GM08714 (cell line): ENCODE results near the gene SYNE2.
"Not testable (repeated sequence)": the region's sequence is repeated elsewhere in the genome, so short reads cannot be mapped to it uniquely, and the experiment has no call there.

Source experiments
- H3K4me3 ChIP-seq: fragments of 200-500 bp; sonication (Bioruptor generic); 2 replicates; pipeline ENCODE4 v1.5.1; 2014; ENCODE audit warnings: mild to moderate bottlenecking, low read length, inconsistent platforms
- ZNF274 ChIP-seq: IDR thresholded peaks from 2 replicates; pipeline ENCODE4 v1.6.1; 2012; ENCODE audit warnings: mild to moderate bottlenecking, low read depth, low read length

Gene SYNE2

GRCh38 chr14:64125270-64125669 lies 272.5 kb downstream of the SYNE2 start:
- no peak overlapping the region for H3K4me3 ChIP-seq

GRCh38 chr14:64126548-64126947 lies 273.7 kb downstream of the SYNE2 start:
- no peak for TF ChIP-seq ZNF274
- H3K4me3 ChIP-seq: no peak overlapping the region

More at GRCh38 chr14:64125270-64125669, 272.5 kb downstream of the SYNE2 start:
- no peak for TF ChIP-seq ZNF274

GRCh38 chr14:64137657-64138290 lies 285.0 kb downstream of the SYNE2 start:
- TF ChIP-seq ZNF274: no peak

GRCh38 chr14:64147126-64147790 lies 294.5 kb downstream of the SYNE2 start:
- no peak for TF ChIP-seq ZNF274

More at GRCh38 chr14:64137657-64138290, 285.0 kb downstream of the SYNE2 start:
- no peak overlapping the region for H3K4me3 ChIP-seq

DNA sequence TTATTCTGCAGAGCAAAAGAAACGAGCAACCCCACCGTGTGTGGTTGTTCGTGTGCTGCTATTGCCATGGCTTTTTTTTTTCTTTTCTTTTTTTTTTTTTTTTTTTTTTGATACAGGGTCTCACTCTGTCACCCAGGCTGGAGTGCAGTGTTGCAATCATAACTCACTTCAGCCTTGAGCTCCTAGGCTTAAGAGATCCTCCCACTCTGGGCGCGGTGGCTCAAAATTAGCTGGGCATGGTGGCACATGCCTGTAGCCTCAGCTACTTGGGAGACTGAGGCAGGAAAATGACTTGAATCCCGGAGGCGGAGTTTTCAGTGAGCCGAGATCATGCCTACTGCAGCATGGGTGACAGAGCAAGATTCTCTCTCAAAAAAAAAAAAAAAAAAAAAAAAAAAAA lies 297.1 kb downstream of the SYNE2 start:
- no peak overlapping the region for H3K4me3 ChIP-seq
- no peak for TF ChIP-seq ZNF274

More at GRCh38 chr14:64147126-64147790, 294.5 kb downstream of the SYNE2 start:
- no peak overlapping the region for H3K4me3 ChIP-seq

- TF ChIP-seq ZNF274: no peak
- no peak overlapping the region for H3K4me3 ChIP-seq
Observed at GRCh38 chr14:64158608-64159007, 305.8 kb downstream of the SYNE2 start.

DNA sequence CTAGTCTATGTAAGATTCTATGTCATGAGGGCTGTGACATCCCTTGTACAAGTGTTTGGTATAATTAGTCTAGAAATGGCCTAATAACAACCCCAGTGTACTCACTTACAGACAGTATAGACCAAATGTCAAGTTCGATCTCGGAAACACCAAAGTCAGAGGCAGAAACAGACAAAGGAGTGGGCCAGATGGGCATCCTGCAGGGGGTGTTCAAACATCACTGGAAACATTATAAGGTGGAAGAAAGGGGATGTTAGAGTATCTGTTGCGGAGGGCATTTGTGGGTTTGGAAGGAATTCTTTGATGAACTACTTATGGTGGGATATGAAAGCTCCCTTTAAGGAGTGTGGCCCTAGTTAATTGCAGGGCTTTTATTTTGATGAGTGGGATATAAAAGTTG lies 306.8 kb downstream of the SYNE2 start:
- H3K4me3 ChIP-seq: no peak overlapping the region
- no peak for TF ChIP-seq ZNF274

- TF ChIP-seq ZNF274: no peak
- H3K4me3 ChIP-seq: no peak overlapping the region
Observed at GRCh38 chr14:64170181-64170580, 317.4 kb downstream of the SYNE2 start.

- no peak for TF ChIP-seq ZNF274
Observed at GRCh38 chr14:64174922-64175782, 322.3 kb downstream of the SYNE2 start.

GRCh38 chr14:64176330-64176729 lies 323.5 kb downstream of the SYNE2 start:
- no peak for TF ChIP-seq ZNF274
- H3K4me3 ChIP-seq: no peak overlapping the region

More at GRCh38 chr14:64174922-64175782, 322.3 kb downstream of the SYNE2 start:
- H3K4me3 ChIP-seq: no peak overlapping the region

DNA sequence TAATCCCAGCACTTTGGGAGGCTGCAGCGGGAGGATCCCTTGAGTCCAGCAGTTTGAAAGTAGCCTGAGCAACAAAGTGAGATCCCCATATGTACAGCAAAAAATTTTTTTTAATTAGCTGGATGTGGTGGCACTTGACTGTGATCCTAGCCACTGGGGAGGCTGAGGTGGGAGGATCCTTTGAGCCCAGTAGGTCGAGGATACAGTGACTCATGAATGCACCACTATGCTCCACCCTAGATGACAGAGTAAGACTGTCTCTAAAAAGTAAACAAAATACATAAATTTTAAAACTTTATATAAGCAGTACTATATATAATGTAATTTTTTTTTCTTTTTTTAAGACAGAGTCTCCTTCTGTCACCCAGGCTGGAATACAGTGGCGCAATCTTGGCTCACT lies 326.0 kb downstream of the SYNE2 start:
- no peak for TF ChIP-seq ZNF274
- H3K4me3 ChIP-seq: no peak overlapping the region

DNA sequence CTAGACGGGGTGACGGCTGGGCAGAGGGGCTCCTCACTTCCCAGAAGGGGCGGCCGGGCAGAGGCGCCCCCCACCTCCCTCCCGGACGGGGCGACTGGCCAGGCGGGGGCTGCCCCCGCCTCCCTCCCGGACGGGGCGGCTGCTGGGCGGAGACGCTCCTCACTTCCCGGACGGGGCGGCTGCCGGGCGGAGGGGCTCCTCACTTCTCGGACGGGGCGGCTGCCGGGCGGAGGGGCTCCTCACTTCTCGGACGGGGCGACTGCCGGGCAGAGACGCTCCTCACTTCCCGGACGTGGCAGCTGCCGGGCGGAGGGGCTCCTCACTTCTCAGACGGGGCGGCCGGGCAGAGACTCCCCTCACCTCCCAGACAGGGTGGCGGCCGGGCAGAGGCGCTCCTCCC lies 330.1 kb downstream of the SYNE2 start:
- H3K4me3 ChIP-seq: not testable (repeated sequence)

- H3K4me3 ChIP-seq: no peak overlapping the region
- TF ChIP-seq ZNF274: no peak
Observed at GRCh38 chr14:64184103-64184729, 331.4 kb downstream of the SYNE2 start.

DNA sequence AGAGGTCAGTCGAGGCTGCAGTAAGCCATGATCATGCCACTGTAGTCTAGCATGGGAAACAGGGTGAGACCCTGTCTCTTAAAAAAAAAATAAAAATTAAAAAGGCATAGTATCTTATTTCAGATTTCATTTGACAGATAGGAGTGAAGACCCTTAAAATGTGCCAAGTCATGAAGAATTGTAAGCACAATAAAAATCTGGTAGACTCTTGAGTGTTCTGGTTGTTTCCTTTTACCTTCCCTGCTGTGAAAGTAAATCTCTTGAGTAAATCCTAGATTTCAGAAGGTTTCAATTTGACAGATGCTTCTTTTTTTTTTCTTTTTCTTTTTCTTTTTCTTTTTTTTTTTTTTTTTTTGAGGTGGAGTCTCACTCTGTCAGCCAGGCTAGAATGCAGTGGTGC lies 332.4 kb downstream of the SYNE2 start:
- H3K4me3 ChIP-seq: no peak overlapping the region
- no peak for TF ChIP-seq ZNF274
